Progenitor cell of endocrine pancreas (in vitro differentiated cells): ENCODE data around the gene ANKRD26. TPM values are rescaled to one million over a fixed set of nuclear protein-coding genes. Genes with fewer than 3 reads are reported as not detected.

Experiments
- DNase-seq: peaks from one replicate; pipeline ENCODE4 v3.0.0; 2021; ENCODE audit warnings: low spot score; ENCODE audit not compliant: unreplicated experiment
- H3K27ac Mint-ChIP-seq: 2 replicates; pipeline ENCODE4 v1.8.0; 2021; ENCODE audit warnings: mild to moderate bottlenecking, moderate library complexity, mixed read lengths
- H3K27me3 Mint-ChIP-seq: 2 replicates; pipeline ENCODE4 v1.8.0; 2021; ENCODE audit warnings: mixed read lengths
- H3K36me3 Mint-ChIP-seq: 2 replicates; pipeline ENCODE4 v1.8.0; 2022; ENCODE audit warnings: mixed read lengths; ENCODE audit not compliant: insufficient read depth
- H3K4me1 Mint-ChIP-seq: 2 replicates; pipeline ENCODE4 v1.8.0; 2021; ENCODE audit warnings: low read depth, mixed read lengths
- H3K4me3 Mint-ChIP-seq: 2 replicates; pipeline ENCODE4 v1.8.0; 2021; ENCODE audit warnings: low read depth, mild to moderate bottlenecking, moderate library complexity, mixed read lengths
- H3K9me3 Mint-ChIP-seq: 2 replicates; pipeline ENCODE4 v1.8.0; 2021; ENCODE audit warnings: low read depth, mixed read lengths
- CTCF ChIP-seq: fragments of 200-600 bp; sonication (generic); IDR thresholded peaks from one replicate; pipeline ENCODE4 v1.5.0; 2021; ENCODE audit warnings: antibody characterized with exemption, mild to moderate bottlenecking; ENCODE audit not compliant: unreplicated experiment
- total RNA-seq: library from RNA; stranded (reverse); gene quantifications from 2 replicates; pipeline ENCODE4 v1.2.1, GENCODE V29; 2021

Gene ANKRD26
- total RNA-seq, 1 donor from 2014 or later: 18.2 TPM

- Mint-ChIP-seq H3K27me3 (no peaks in the 10 kb centered on the region), H3K27ac (no peak overlapping the region), H3K9me3 (no peaks in the 10 kb centered on the region), H3K4me3 (no peak overlapping the region), H3K36me3 (peaks cover 3% of the 10 kb centered on the region), H3K4me1 (no peaks in the 10 kb centered on the region)
- no peak for DNase-seq
- no peak for TF ChIP-seq CTCF
Observed at GRCh38 chr10:26970667-26971066, 129.6 kb downstream of the ANKRD26 start.

GRCh38 chr10:26969145-26969926, 131.0 kb downstream of the ANKRD26 start:
- no peak for DNase-seq
- no peak overlapping the region for H3K27ac Mint-ChIP-seq
- TF ChIP-seq CTCF: no peak
- no peaks in the 10 kb centered on the region for H3K9me3 Mint-ChIP-seq
- H3K27me3 Mint-ChIP-seq: no peaks in the 10 kb centered on the region
- peaks cover 3% of the 10 kb centered on the region for H3K36me3 Mint-ChIP-seq
- no peaks in the 10 kb centered on the region for H3K4me1 Mint-ChIP-seq
- no peak overlapping the region for H3K4me3 Mint-ChIP-seq

- no peak for DNase-seq
Observed at GRCh38 chr10:26962835-26963234, 137.5 kb downstream of the ANKRD26 start.

GRCh38 chr10:26960308-26960707, 140.0 kb downstream of the ANKRD26 start:
- Mint-ChIP-seq H3K27me3 (no peaks in the 10 kb centered on the region), H3K27ac (no peak overlapping the region), H3K4me3 (no peak overlapping the region), H3K4me1 (no peaks in the 10 kb centered on the region), H3K36me3 (no peaks in the 10 kb centered on the region), H3K9me3 (no peaks in the 10 kb centered on the region)
- no peak for TF ChIP-seq CTCF
- no peak for DNase-seq

More at GRCh38 chr10:26962835-26963234, 137.5 kb downstream of the ANKRD26 start:
- Mint-ChIP-seq H3K36me3 (peaks cover 3% of the 10 kb centered on the region), H3K9me3 (no peaks in the 10 kb centered on the region), H3K4me3 (no peak overlapping the region), H3K27ac (no peak overlapping the region), H3K4me1 (no peaks in the 10 kb centered on the region), H3K27me3 (no peaks in the 10 kb centered on the region)
- TF ChIP-seq CTCF: no peak

GRCh38 chr10:26959841-26960240, 140.5 kb downstream of the ANKRD26 start:
- no peaks in the 10 kb centered on the region for H3K36me3 Mint-ChIP-seq
- DNase-seq: no peak
- no peaks in the 10 kb centered on the region for H3K27me3 Mint-ChIP-seq
- no peaks in the 10 kb centered on the region for H3K4me1 Mint-ChIP-seq
- H3K9me3 Mint-ChIP-seq: no peaks in the 10 kb centered on the region
- no peak overlapping the region for H3K27ac Mint-ChIP-seq
- H3K4me3 Mint-ChIP-seq: no peak overlapping the region
- TF ChIP-seq CTCF: no peak

Other genes starting within 250 kb of the ANKRD26 start
- gene ABI1, start 239.5 kb downstream of the ANKRD26 start, total RNA-seq: 48.2 and 50.5 TPM in 2 replicates
- gene YME1L1, start 53.9 kb upstream of the ANKRD26 start, total RNA-seq: 108 and 111 TPM in 2 replicates
- gene MASTL, start 54.9 kb upstream of the ANKRD26 start, total RNA-seq: 15.0 TPM in 2 replicates
- gene ACBD5, start 140.3 kb upstream of the ANKRD26 start, total RNA-seq: 19.7 and 21.3 TPM in 2 replicates